GM19468 (cell line): Measurements from ENCODE around the gene CCDC136.

Source experiments
- ATAC-seq: cut with Tn5 transposase; IDR thresholded peaks from one replicate; pipeline ENCODE4 v1.9.1; 2021; ENCODE audit warnings: mild to moderate bottlenecking, moderate library complexity, moderate number of reproducible peaks; ENCODE audit not compliant: unreplicated experiment; ENCODE audit errors: extremely low read depth

The CCDC136 gene

DNA sequence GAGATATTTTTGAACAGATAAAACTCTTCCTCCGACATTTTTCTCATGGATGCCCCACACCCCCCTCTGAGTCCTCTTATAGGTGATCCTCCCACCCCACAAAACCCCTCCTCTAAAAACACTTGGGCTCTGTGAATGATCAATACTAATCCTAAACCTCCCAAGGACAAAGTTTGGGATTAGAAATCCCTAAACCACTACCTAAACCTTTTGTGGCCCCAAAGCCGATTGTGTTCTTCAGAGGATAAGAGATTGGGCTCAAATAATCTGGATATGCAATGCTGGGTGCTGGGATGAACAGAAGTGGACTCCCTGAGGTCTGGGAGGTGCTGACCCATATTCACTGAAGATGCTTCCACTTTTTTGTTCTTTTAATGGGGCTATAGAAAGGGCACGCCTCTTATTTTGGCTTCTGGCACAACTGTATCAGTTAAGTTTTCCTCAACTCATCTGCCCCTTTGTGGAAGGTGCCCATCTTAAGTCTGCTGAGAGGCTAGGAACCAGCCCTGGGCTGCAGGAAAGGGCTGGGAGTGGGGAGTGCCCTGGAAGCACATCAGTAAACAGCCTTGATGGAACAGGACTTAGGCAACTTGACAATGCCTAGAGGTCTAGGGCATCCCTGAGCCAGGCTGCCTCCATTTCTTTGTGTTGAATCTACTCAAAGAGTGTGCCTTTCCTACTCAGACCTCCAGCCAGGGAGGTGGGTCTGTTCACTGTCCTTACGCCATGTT, 15.9 kb upstream of the CCDC136 start, which contains the start of gene OPN1SW:
TSS of gene OPN1SW (minus strand) at position 51 of the 731 bp plus-strand sequence. CDS start at position 38, 13 bp downstream.
- no peak for ATAC-seq

GRCh38 chr7:128777156-128778123, 14.3 kb upstream of the CCDC136 start:
- ATAC-seq, result no peak

DNA sequence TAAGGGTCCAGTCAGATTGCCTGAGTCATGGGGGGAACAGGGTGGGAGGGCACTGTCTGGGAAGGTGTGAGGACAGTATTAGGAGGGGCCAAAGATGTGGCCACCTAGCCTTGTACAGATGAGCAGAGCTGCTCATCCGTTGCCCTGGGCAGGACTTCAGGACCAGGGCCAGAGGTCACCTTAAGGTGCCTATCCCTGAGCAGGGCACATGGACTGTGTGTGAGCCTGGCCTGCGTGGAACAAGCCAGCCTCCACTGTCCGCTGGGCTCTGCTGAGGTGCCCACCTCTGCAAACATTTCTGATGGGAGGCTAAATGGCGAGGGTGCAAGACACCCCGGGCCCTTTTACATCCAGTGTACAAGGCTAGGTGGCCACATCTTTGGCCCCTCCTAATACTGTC, 12.8 kb upstream of the CCDC136 start:
- ATAC-seq, result no peak

DNA sequence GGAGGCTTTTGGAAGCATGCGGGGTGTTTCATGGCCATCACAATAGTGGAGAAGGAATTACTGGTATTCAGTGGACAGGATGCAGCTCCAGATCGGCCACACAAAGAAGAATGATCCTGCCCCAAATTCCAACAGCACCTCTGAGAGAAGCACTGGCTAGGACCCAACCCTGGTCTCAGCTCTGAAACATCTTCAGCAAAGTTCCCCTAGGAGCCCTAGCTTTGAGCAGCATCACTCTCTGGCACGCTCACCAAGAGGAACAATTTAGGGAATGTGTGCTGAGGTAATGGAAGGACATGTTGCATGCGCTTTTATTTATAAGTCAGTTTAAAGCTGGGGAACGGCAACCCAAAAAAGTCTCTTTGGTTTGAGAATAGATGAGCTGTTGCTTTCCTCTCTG, 10.6 kb upstream of the CCDC136 start:
- no peak for ATAC-seq

- no peak for ATAC-seq
Observed at GRCh38 chr7:128781851-128782250, 9.9 kb upstream of the CCDC136 start.

DNA sequence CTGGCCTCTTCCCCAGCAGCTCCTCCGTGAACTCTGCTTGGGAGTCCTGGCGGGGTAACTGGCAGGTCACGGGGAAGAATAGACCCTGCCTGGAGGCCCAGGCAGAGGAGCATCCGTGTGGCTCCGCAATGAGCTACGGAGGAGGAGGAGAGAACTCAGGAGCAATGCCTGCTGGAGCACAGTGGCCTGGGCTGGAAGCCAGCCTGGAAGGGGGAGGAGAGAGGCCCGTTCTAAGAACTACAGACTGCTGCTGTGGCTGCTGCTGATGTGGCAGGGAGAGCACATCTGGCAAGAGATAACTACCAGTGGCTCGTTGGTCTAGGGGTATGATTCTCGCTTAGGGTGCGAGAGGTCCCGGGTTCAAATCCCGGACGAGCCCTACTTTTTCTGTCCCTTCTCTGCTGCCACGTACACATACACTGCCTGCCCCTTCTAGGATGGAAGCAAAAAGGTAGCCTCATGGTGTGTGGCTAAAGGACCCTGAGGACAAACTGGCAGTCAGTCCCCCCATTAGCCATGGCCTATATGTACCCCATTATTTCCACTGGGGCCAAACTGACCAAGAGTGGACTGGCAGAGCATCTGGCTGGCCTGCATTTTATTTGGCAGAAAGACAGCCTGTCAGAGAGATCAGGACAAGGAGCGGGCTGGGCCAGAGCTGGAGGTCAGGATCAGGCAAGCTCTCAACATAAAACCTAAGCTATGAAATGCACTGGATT, 8.5 kb upstream of the CCDC136 start:
- ATAC-seq, result no peak

DNA sequence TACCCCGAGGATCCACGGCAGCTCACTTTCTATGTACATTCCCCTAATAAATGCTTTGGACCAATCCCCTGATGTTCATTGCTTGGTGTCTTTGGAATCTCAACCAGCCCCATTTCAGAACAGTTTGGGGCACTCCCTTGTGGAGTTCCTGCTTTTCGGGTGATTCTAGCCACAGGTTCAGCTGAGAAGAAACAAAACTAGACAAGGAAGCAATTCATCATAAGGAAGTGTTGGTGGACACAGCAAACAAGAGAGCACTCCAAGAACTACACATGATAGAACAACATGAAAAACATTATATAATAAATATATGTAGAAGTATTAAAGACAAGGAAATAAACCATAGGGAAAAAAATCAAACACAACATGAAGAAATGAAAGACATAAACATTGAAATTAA, 6.0 kb upstream of the CCDC136 start:
- ATAC-seq, result no peak

DNA sequence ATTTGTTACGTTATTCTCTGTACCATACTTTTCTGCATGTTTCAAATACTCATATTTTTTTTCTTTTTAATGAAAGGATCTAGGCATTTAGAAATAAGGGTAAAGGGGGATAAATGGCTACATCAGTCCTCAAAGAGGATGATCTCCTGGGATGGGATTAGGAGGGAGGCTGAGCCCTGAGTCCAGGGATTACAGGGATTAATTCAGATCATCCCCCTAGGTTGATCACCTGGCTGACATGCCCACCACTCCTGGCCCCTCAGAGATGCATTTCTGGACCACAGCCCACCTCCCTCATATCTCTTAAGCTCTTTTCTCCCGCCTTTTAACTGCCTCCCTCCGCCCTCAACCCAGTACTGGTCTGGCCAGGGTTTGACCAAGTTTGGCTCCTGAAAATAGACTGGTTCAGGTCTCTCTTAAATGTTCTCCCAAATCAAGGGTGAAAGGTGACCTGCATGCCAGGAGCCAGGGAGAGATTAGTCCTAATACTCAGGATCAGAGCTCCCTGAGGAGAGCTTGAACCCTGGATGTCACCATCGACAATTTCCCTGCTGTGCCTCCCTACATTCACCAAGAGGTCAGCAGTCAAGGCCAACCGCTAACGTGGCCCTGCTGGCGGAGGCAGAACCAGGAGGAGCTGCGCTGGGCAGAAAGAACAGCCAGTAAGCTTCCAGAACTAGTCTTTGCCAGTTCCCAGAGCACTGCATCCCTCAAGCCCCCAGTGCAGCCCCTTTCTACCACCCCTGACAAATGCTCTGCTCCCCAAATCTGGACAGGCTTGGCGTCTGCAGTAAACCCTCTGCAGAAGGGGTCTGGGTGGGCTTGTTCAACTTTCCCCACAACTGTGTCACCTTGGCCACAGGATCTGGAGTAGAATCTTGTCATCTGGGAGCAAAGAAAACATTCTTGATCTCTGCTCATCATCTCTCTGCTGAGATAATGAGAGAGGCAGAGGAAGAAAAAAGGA, 3.0 kb upstream of the CCDC136 start:
- no peak for ATAC-seq

DNA sequence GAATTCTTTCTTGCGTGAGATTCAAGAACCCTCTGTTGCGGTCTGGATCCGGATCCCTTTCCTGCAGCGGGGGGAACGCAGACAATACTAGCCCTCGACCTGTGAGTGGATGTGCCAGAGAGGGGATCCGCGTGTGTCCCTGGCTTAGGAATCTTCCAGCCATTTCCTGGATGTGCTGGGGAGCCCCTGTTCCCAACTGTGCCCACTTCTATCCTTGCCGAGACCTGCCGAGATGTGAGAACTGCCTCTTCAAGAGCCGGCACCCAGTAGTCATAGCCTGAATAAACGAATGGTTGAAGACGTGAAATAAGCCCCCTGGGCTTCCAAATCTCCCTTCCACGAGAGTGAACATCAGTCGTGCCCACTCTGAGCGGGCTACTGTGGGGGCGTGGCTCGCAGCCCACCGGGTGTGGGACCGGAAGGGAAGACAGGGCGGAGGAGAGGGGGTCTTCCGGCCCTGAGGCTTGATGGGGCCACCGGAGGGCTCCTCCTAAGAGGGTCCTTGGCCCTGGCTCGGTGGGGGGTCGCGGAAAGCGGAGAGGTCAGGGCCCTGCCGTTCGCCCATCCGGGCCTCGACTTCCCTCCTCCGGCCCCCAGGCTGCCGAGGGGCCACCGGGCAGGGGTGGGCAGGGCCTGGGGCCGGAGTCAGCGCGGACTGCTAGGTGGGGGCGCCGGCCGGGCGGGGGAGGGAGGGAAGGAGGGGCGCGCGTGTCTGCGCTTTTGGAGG, 1.3 kb upstream of the CCDC136 start:
- no peak for ATAC-seq

- ATAC-seq, result no peak
Observed at GRCh38 chr7:128791972-128792327, 182 bp downstream of the CCDC136 start.

DNA sequence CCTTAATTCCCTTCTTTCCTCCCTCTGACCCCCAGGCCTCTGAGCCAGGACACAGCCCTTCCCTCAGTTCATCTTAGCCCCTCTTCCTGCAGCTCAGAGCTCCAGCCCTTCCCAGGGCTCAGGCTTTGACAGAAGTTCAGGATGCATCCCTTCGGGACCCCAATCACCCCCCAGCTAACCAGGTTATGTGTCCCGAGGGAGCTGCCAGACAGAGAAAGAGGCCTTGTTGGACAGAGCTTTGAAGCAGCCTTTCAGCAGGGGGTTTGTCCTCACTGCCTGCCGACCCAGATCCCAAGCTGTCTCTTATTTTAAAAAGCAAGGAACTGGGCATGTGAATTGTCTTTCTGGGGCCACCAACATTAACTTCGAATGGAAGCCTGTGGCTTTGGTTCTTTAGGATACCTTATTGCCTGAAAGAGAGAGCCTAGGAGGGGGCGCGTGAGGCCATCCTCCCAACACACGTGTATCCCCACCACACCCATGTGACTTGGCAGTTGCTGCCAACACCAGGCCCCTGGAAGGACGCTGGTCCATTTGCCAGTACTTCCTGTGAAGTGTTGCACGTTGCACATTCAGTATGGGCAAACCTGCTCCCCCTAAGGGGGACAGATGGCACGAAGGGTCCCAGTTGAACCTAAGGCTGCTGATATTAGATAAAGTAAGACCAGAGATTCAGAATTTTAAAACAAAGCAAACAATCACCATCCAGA, 858 bp downstream of the CCDC136 start:
- ATAC-seq, result no peak

DNA sequence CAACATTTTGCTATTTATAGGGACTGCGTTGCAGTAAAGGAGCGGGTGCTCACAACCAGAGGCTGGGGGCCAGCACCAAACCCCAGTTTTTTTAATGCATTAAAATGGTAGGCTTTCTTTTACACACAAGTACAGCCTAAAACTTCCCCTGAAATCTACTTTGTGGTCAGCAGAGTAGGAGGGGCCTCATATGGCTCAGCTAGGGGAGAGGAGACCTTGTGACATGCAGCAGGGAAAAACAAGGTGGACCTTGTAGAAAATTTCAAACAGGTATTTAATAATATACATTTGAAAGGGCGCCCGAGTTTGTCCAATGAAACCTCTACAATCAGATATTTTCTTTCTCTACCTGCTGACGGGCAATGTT, 1.4 kb downstream of the CCDC136 start:
- no peak for ATAC-seq

DNA sequence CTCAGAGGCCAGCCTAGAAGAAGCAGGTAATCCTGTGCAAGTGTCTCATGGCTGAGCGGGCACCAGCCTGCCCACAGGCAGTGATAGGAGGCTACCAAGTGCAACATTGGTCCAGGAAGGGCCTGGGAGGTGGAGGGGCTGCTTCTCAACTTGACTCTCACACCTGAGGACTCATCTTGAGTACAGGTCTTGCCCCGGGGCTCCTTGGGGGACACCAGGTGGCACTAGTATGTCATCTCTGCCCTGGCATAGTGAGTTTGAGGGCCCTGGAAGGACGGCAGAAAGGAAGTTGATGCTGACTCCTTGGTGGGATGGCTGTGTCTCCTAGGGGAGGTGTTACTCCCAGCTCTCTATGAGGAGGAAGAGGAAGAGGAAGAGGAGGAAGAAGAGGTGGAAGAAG, 2.3 kb downstream of the CCDC136 start:
- no peak for ATAC-seq

GRCh38 chr7:128794436-128794835, 2.7 kb downstream of the CCDC136 start:
- no peak for ATAC-seq

- no peak for ATAC-seq
Observed at GRCh38 chr7:128795129-128795528, 3.4 kb downstream of the CCDC136 start.

DNA sequence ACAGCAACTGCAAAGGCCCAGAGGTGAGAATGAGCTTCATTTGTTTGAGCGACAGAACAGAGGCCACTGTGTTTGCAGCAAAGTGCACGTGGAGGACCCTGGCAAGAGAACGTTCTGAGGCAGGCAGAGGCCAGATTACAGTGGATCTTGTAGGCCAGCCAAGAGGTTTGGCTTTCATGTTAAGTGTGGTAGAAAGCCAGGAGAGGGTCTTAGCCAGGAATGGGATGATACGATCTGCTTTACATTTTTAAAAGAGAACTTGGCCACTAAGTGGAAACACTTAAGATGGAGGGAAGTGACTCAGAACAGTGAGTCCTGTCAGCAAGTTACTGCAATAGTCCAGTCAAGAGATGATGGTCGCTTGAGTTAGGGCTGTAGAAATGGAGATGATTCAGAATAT, 4.6 kb downstream of the CCDC136 start:
- no peak for ATAC-seq

DNA sequence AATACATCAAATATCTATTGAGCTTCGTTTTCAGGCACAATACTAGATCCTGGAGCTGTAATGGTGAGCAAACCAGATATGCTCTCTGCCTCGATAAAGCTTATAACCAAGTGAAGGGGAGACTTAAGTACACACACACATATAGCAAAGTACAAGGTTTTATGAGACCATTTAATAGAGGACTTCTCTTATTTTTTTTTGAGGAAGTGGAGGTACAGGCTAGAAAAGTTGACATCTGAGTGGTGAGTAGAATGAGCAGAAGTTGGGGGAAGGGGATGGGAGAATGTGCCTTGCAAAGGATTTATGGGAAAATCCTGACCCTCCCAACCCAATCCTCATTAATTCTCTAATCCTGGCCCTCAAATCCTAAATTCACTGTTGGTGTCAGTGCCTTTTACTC, 7.7 kb downstream of the CCDC136 start:
- ATAC-seq, result no peak

DNA sequence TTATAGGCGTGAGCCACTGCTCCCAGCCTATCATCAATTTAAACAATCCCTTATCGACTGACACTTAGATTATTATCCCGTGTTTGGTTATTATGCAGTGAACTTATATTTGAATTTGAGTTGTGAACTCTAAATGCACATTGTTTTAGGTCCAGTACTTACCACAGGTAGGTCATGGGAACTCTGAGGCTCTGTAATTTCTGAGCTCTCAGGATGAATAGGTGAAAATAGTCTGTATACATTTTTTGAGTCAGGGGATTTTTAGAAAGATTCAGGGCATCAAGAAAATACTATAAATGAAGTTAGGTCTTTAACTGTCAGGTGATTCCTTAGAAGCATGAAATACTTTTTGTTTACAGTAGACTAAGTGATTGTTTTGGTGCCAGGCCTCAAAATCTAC, 8.8 kb downstream of the CCDC136 start:
- no peak for ATAC-seq
